ENCODE data around the gene TSC1.

DNA sequence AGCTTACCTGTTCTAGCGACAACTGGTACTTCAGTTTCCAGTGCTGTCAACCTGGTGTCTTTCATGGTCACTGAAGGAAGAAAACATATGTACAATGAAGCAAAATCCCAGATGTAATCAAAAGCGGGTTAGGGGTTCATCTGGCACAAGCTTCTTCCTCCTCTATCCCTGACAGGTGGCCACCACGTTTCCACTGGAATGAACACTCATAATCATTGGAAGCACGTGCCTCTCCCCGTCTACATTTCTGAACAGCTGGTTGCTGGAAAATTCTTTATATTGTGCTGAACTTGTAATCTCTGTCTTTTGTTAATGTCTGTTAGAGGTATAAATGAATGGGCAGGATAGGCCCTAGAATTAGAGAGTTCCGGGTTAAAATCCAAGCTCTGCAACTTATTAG, 9.4 kb downstream of the TSC1 start:
- TF ChIP-seq, protein P1, sequence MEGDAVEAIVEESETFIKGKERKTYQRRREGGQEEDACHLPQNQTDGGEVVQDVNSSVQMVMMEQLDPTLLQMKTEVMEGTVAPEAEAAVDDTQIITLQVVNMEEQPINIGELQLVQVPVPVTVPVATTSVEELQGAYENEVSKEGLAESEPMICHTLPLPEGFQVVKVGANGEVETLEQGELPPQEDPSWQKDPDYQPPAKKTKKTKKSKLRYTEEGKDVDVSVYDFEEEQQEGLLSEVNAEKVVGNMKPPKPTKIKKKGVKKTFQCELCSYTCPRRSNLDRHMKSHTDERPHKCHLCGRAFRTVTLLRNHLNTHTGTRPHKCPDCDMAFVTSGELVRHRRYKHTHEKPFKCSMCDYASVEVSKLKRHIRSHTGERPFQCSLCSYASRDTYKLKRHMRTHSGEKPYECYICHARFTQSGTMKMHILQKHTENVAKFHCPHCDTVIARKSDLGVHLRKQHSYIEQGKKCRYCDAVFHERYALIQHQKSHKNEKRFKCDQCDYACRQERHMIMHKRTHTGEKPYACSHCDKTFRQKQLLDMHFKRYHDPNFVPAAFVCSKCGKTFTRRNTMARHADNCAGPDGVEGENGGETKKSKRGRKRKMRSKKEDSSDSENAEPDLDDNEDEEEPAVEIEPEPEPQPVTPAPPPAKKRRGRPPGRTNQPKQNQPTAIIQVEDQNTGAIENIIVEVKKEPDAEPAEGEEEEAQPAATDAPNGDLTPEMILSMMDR (IDR thresholded peaks at IDR 0.05): no peak
- TF ChIP-seq POLR2A (IDR thresholded peaks at IDR 0.05): no peak

Measured in Peyer's patch (tissue), 4 donors.